Fibroblast of lung (primary cell): ENCODE data around the gene STRA6. TPM values are rescaled to one million over a fixed set of nuclear protein-coding genes. Genes with fewer than 3 reads are reported as not detected.

Source experiments
- DNase-seq, 2 donors: peaks; one replicate each; pipeline versions ENCODE4 v3.0.0 to v3.0.0-alpha.2; 2010; ENCODE audit warnings: low read depth in 2 of 2
- H2AFZ ChIP-seq: 2 replicates; pipeline ENCODE4 v1.5.1; 2012; ENCODE audit warnings: low read length, control low read depth, inconsistent platforms
- H3K27ac ChIP-seq: 2 replicates; pipeline ENCODE4 v1.5.1; 2011; ENCODE audit warnings: low read length, control low read depth; ENCODE audit not compliant: insufficient read depth
- H3K27me3 ChIP-seq: 2 replicates; pipeline ENCODE4 v1.5.1; 2011; ENCODE audit warnings: mild to moderate bottlenecking, low read length; ENCODE audit not compliant: control insufficient read depth, insufficient read depth
- H3K36me3 ChIP-seq: 2 replicates; pipeline ENCODE4 v1.5.1; 2011; ENCODE audit warnings: low read length; ENCODE audit not compliant: control insufficient read depth, insufficient read depth
- H3K4me1 ChIP-seq: 2 replicates; pipeline ENCODE4 v1.5.1; 2011; ENCODE audit warnings: low read length; ENCODE audit not compliant: control insufficient read depth, insufficient read depth; ENCODE audit errors: extremely low read depth
- H3K4me2 ChIP-seq: 2 replicates; pipeline ENCODE4 v1.5.1; 2011; ENCODE audit warnings: low read length, control low read depth; ENCODE audit not compliant: insufficient read depth; ENCODE audit errors: extremely low read depth
- H3K4me3 ChIP-seq, 4 experiments: fragments of 200-600 bp in 1 of 4; sonication (generic) in 1 of 4; replicated peaks in 1 of 4; 2 replicates each; pipeline ENCODE4 v1.5.1; 2011 to 2016; ENCODE audit warnings: low read length in 4 of 4, low read depth in 3 of 4, mild to moderate bottlenecking in 3 of 4, control low read depth in 2 of 4, inconsistent platforms in 1 of 4, mixed read lengths in 1 of 4; ENCODE audit not compliant: insufficient read depth in 1 of 4; ENCODE audit errors: control extremely low read depth in 1 of 4
- H3K79me2 ChIP-seq: 2 replicates; pipeline ENCODE4 v1.5.1; 2012; ENCODE audit warnings: mild to moderate bottlenecking, low read length, inconsistent platforms; ENCODE audit not compliant: control insufficient read depth, insufficient read depth
- H3K9ac ChIP-seq: 2 replicates; pipeline ENCODE4 v1.5.1; 2011; ENCODE audit warnings: mild to moderate bottlenecking, low read length, control low read depth; ENCODE audit not compliant: insufficient read depth
- H3K9me3 ChIP-seq: 2 replicates; pipeline ENCODE4 v1.5.1; 2012; ENCODE audit warnings: low read depth, low read length; ENCODE audit not compliant: control insufficient read depth, insufficient read depth
- H4K20me1 ChIP-seq: 2 replicates; pipeline ENCODE4 v1.5.1; 2011; ENCODE audit warnings: low read length; ENCODE audit not compliant: control insufficient read depth, insufficient read depth; ENCODE audit errors: extremely low read depth
- CTCF ChIP-seq, 2 donors: IDR thresholded peaks in 1 of 2; conservative IDR thresholded peaks in 1 of 2; 1 replicate in 1 of 2; 2 replicates in 1 of 2; pipeline ENCODE4 v1.5.1; 2011 to 2012; ENCODE audit warnings: low read length in 2 of 2, control low read depth in 1 of 2, inconsistent platforms in 1 of 2, low read depth in 1 of 2, mild to moderate bottlenecking in 1 of 2
- EZH2 ChIP-seq: IDR thresholded peaks from 2 replicates; pipeline ENCODE4 v1.5.1; 2012; ENCODE audit warnings: low read length, control low read depth, mild to moderate bottlenecking; ENCODE audit errors: missing control alignments
- polyA plus RNA-seq, 2 donors: library from polyadenylated mRNA; depleted of rRNA in 1 of 2; stranded (reverse) in 1 of 2; unstranded in 1 of 2; fragments of >200 nt; gene quantifications; 2 replicates each; pipeline ENCODE4 v1.2.1, GENCODE V29; 2011 to 2012; ENCODE audit warnings: missing spikeins in 1 of 2
- total RNA-seq: library from RNA; depleted of rRNA; stranded (reverse); fragments of >200 nt; gene quantifications from 2 replicates; pipeline ENCODE4 v1.2.1, GENCODE V29; 2014

STRA6 gene
- total and polyA plus RNA-seq, 2 donors (not counting 1 experiment from before 2014, with no cell fraction given) = 0.17 TPM; not detected in 1

- Histone ChIP-seq H3K4me2 (no peak overlapping the region), H3K9ac (no peak overlapping the region), H4K20me1 (no peaks in the 10 kb centered on the region), H3K4me3 (no peak overlapping the region), H2AFZ (no peak overlapping the region), H3K79me2 (no peaks in the 10 kb centered on the region), H3K4me1 (no peaks in the 10 kb centered on the region), H3K36me3 (no peaks in the 10 kb centered on the region), H3K27ac (no peak overlapping the region), H3K27me3 (peaks cover 15% of the 10 kb centered on the region), H3K9me3 (no peaks in the 10 kb centered on the region)
- DNase-seq = no peak
- TF ChIP-seq CTCF (conservative IDR thresholded peaks at IDR 0.05 in 1 of 2, IDR thresholded peaks at IDR 0.05 in 1 of 2; ENCODE audit: low read depth in 1 of 2, low read length in 2 of 2) (no peak), EZH2 (no peak)
These were observed 18.1 kb upstream of the STRA6 start for GRCh38 chr15:74220475-74221248.

GRCh38 chr15:74217907-74218885 is 15.6 kb upstream of the STRA6 start:
- Histone ChIP-seq H3K79me2 (no peaks in the 10 kb centered on the region), H3K9ac (no peak overlapping the region), H3K27me3 (peaks cover 13% of the 10 kb centered on the region)

More at GRCh38 chr15:74217907-74218885, 15.6 kb upstream of the STRA6 start:
- Histone ChIP-seq H2AFZ (no peak overlapping the region), H3K4me1 (no peaks in the 10 kb centered on the region), H3K4me3 (no peak overlapping the region), H4K20me1 (no peaks in the 10 kb centered on the region), H3K9me3 (no peaks in the 10 kb centered on the region), H3K36me3 (no peaks in the 10 kb centered on the region), H3K4me2 (no peak overlapping the region), H3K27ac (no peak overlapping the region)
- no peak for DNase-seq
- TF ChIP-seq EZH2 = no peak
- TF ChIP-seq CTCF (conservative IDR thresholded peaks at IDR 0.05 in 1 of 2, IDR thresholded peaks at IDR 0.05 in 1 of 2; ENCODE audit: low read depth in 1 of 2, low read length in 2 of 2) = no peak
